ENCODE results near the gene CAMTA1. TPM values are rescaled to one million over a fixed set of nuclear protein-coding genes. Genes with fewer than 3 reads are reported as not detected.

CAMTA1 gene
- polyA plus RNA-seq, 1 donor from 2014 or later: 162 TPM

GRCh38 chr1:6898974-6899539 is 113.8 kb downstream of the CAMTA1 start:
- Histone ChIP-seq H3K79me2 (replicated peaks; ENCODE audit: insufficient read depth, low read length) (peaks cover 3% of the 10 kb centered on the region), H3K27me3 (ENCODE audit: insufficient read depth, low read depth, low read length) (no peaks in the 10 kb centered on the region), H3K27ac (ENCODE audit: low read length) (no peak overlapping the region), H3K9me3 (ENCODE audit: low read length) (no peaks in the 10 kb centered on the region), H3K4me3 (ENCODE audit: low read length) (no peak overlapping the region), H3K9ac (ENCODE audit: low read length) (no peak overlapping the region), H3K36me3 (ENCODE audit: insufficient read depth, low read length) (no peaks in the 10 kb centered on the region), H3F3A (ENCODE audit: insufficient read depth, low read length, poor library complexity, severe bottlenecking) (no peaks in the 10 kb centered on the region), H3K9me2 (ENCODE audit: insufficient read depth, low read length) (no peaks in the 10 kb centered on the region), H4K20me1 (ENCODE audit: insufficient read depth) (no peaks in the 10 kb centered on the region), H3K4me2 (ENCODE audit: low read length) (no peak overlapping the region), H2AFZ (ENCODE audit: low read depth, low read length) (no peak overlapping the region)
- TF ChIP-seq POLR2AphosphoS5 (IDR thresholded peaks at IDR 0.05) (no peak), SMC3 (conservative IDR thresholded peaks at IDR 0.05; ENCODE audit: poor library complexity) (no peak), CTCF (IDR thresholded peaks at IDR 0.05; ENCODE audit: poor library complexity, severe bottlenecking) (no peak)

GRCh38 chr1:6899621-6900020 is 114.4 kb downstream of the CAMTA1 start:
- Histone ChIP-seq H3K9me2 (ENCODE audit: insufficient read depth, low read length) (no peaks in the 10 kb centered on the region), H2AFZ (ENCODE audit: low read depth, low read length) (no peak overlapping the region), H3K4me3 (ENCODE audit: low read length) (no peak overlapping the region), H3K9me3 (ENCODE audit: low read length) (no peaks in the 10 kb centered on the region), H3K4me2 (ENCODE audit: low read length) (no peak overlapping the region), H4K20me1 (ENCODE audit: insufficient read depth) (no peaks in the 10 kb centered on the region), H3K36me3 (ENCODE audit: insufficient read depth, low read length) (no peaks in the 10 kb centered on the region), H3K9ac (ENCODE audit: low read length) (no peak overlapping the region), H3K79me2 (replicated peaks; ENCODE audit: insufficient read depth, low read length) (no peaks in the 10 kb centered on the region), H3K27ac (ENCODE audit: low read length) (no peak overlapping the region), H3K27me3 (ENCODE audit: insufficient read depth, low read depth, low read length) (no peaks in the 10 kb centered on the region), H3F3A (ENCODE audit: insufficient read depth, low read length, poor library complexity, severe bottlenecking) (no peaks in the 10 kb centered on the region)
- no peak for TF ChIP-seq POLR2AphosphoS5 (IDR thresholded peaks at IDR 0.05)
- no peak for TF ChIP-seq REST (IDR thresholded peaks at IDR 0.05; ENCODE audit: borderline replicate concordance)
- no peak for TF ChIP-seq EZH2 (IDR thresholded peaks at IDR 0.05; ENCODE audit: borderline replicate concordance, insufficient read depth, low read length, poor library complexity, severe bottlenecking)
- no peak for TF ChIP-seq SMC3 (conservative IDR thresholded peaks at IDR 0.05; ENCODE audit: poor library complexity)
- TF ChIP-seq RAD21 (conservative IDR thresholded peaks at IDR 0.05): no peak
- no peak for TF ChIP-seq CTCF (IDR thresholded peaks at IDR 0.05; ENCODE audit: poor library complexity, severe bottlenecking)
- no peak for TF ChIP-seq TAF1 (IDR thresholded peaks at IDR 0.05; ENCODE audit: low read depth)
- TF ChIP-seq MXI1 (conservative IDR thresholded peaks at IDR 0.05; ENCODE audit: poor library complexity, severe bottlenecking): no peak
- TF ChIP-seq EP300 (conservative IDR thresholded peaks at IDR 0.05; ENCODE audit: poor library complexity, severe bottlenecking): no peak

All from neural cell (in vitro differentiated cells).